Natural killer cell (primary cell): Measurements from ENCODE around the gene ZNF827. TPM values are rescaled to one million over a fixed set of nuclear protein-coding genes. Genes with fewer than 3 reads are reported as not detected.

Experiments
- ATAC-seq, 3 donors: fragments of 150-1000 bp in 2 of 3; fragments of 200-7000 bp in 1 of 3; cut with Tn5 transposase; 1 replicate in 1 of 3; 2 replicates in 2 of 3; pipeline ENCODE4 v1.10.0; 2021; ENCODE audit warnings: mild to moderate bottlenecking in 2 of 3, moderate library complexity in 2 of 3
- DNase-seq, 2 donors: peaks; one replicate each; pipeline versions ENCODE4 v3.0.0 to v3.0.0-alpha.2; 2013 to 2021; ENCODE audit warnings: mixed read lengths in 1 of 2
- H3K27ac ChIP-seq: one replicate; pipeline ENCODE4 v1.5.1; 2013; ENCODE audit warnings: mild to moderate bottlenecking, low read length
- H3K27me3 ChIP-seq: one replicate; pipeline ENCODE4 v1.6.1; 2013; ENCODE audit warnings: low read length; ENCODE audit not compliant: control insufficient read depth, insufficient read depth
- H3K36me3 ChIP-seq: one replicate; pipeline ENCODE4 v1.6.1; 2013; ENCODE audit warnings: low read length; ENCODE audit not compliant: control insufficient read depth, insufficient read depth
- H3K4me1 ChIP-seq: one replicate; pipeline ENCODE4 v1.6.1; 2013; ENCODE audit warnings: low read length; ENCODE audit not compliant: control insufficient read depth, insufficient read depth
- H3K4me3 ChIP-seq: one replicate; pipeline ENCODE4 v1.5.1; 2013; ENCODE audit warnings: low read length
- H3K9me3 ChIP-seq: one replicate; pipeline ENCODE4 v1.6.1; 2013; ENCODE audit warnings: low read length; ENCODE audit not compliant: control insufficient read depth, insufficient read depth
- H3K27ac Mint-ChIP-seq, 2 donors: one replicate each; pipeline ENCODE4 v1.8.0; 2022; ENCODE audit warnings: mild to moderate bottlenecking in 2 of 2, mixed read lengths in 2 of 2, moderate library complexity in 1 of 2
- H3K27me3 Mint-ChIP-seq, 2 donors: one replicate each; pipeline ENCODE4 v1.8.0; 2022; ENCODE audit warnings: low read depth in 2 of 2, mixed read lengths in 2 of 2
- H3K36me3 Mint-ChIP-seq: one replicate; pipeline ENCODE4 v1.8.0; 2022; ENCODE audit warnings: mixed read lengths
- H3K4me1 Mint-ChIP-seq, 2 donors: one replicate each; pipeline ENCODE4 v1.8.0; 2022; ENCODE audit warnings: mixed read lengths in 2 of 2
- H3K4me3 Mint-ChIP-seq: one replicate; pipeline ENCODE4 v1.8.0; 2022; ENCODE audit warnings: mild to moderate bottlenecking, moderate library complexity, mixed read lengths
- H3K9me3 Mint-ChIP-seq, 2 donors: one replicate each; pipeline ENCODE4 v1.8.0; 2022; ENCODE audit warnings: mixed read lengths in 2 of 2
- CTCF ChIP-seq: fragments of 200-600 bp; IDR thresholded peaks from one replicate; pipeline ENCODE4 v1.8.0; 2022; ENCODE audit warnings: antibody characterized with exemption
- WGBS: methylation state at CpG from one replicate; pipeline ENCODE4 v1.1.7; 2013; ENCODE audit warnings: missing lambda C conversion rate; ENCODE audit not compliant: insufficient coverage; 5-methylcytosine and 5-hydroxymethylcytosine counted together
- intact Hi-C: fragments of 100-400 bp; cut with micrococcal nuclease; formaldehyde crosslinking; loops from one replicate; pipeline ENCODE4 v1.14.2; 2022
- total RNA-seq, 4 donors: library from RNA; stranded (reverse); fragments of 120-200 nt in 1 of 4; gene quantifications; one replicate each; pipeline versions ENCODE4 v1.2.3 to v1.2.4, GENCODE V29; 2013 to 2022

ZNF827 gene
- total RNA-seq, 3 donors from 2014 or later (not counting 1 experiment from before 2014, with no cell fraction given): 25.8 to 35.5 (median 32.9) TPM

GRCh38 chr4:145928748-145929147 lies 9.9 kb downstream of the ZNF827 start:
- ATAC-seq (no peak), DNase-seq (no peak)
- H3K9me3 ChIP-seq: no peaks in the 10 kb centered on the region
- no peak for TF ChIP-seq CTCF
- H3K4me3 Mint-ChIP-seq: no peak overlapping the region
- intact Hi-C loops: no loop called here
- H3K4me1 Mint-ChIP-seq: peaks cover 30 to 43% of the 10 kb centered on the region in 2 donors
- H3K27ac ChIP-seq: no peak overlapping the region
- no peaks in the 10 kb centered on the region for H3K36me3 Mint-ChIP-seq
- no peak overlapping the region for H3K27ac Mint-ChIP-seq
- no peaks in the 10 kb centered on the region for H3K4me1 ChIP-seq
- WGBS: 96% methylated on average over 8 of the region's 8 CpGs
- H3K4me3 ChIP-seq: no peak overlapping the region
- no peaks in the 10 kb centered on the region for H3K27me3 Mint-ChIP-seq
- H3K36me3 ChIP-seq: no peaks in the 10 kb centered on the region
- no peaks in the 10 kb centered on the region for H3K9me3 Mint-ChIP-seq
- H3K27me3 ChIP-seq: no peaks in the 10 kb centered on the region

GRCh38 chr4:145927030-145927429 lies 11.6 kb downstream of the ZNF827 start:
- H3K27ac Mint-ChIP-seq: no peak overlapping the region
- peaks cover 30 to 46% of the 10 kb centered on the region in 2 donors for H3K4me1 Mint-ChIP-seq
- Histone ChIP-seq H3K27ac (no peak overlapping the region), H3K4me3 (no peak overlapping the region), H3K4me1 (no peaks in the 10 kb centered on the region), H3K27me3 (no peaks in the 10 kb centered on the region), H3K36me3 (no peaks in the 10 kb centered on the region), H3K9me3 (no peaks in the 10 kb centered on the region)
- no peaks in the 10 kb centered on the region for H3K36me3 Mint-ChIP-seq
- TF ChIP-seq CTCF: no peak
- no peaks in the 10 kb centered on the region for H3K9me3 Mint-ChIP-seq
- H3K27me3 Mint-ChIP-seq: no peaks in the 10 kb centered on the region
- 58% methylated on average over 7 of the region's 7 CpGs for WGBS
- ATAC-seq (no peak), DNase-seq (no peak)
- no peak overlapping the region for H3K4me3 Mint-ChIP-seq
- intact Hi-C loops: no loop called here

GRCh38 chr4:145921231-145921630 lies 17.4 kb downstream of the ZNF827 start:
- H3K4me1 ChIP-seq: no peaks in the 10 kb centered on the region
- DNase-seq (no peak), ATAC-seq (no peak)
- H3K4me3 ChIP-seq: no peak overlapping the region
- Mint-ChIP-seq H3K4me1 (peaks cover 45 to 49% of the 10 kb centered on the region in 2 donors), H3K9me3 (no peaks in the 10 kb centered on the region), H3K27me3 (no peaks in the 10 kb centered on the region), H3K27ac (no peak overlapping the region), H3K4me3 (no peak overlapping the region), H3K36me3 (no peaks in the 10 kb centered on the region)
- no peak overlapping the region for H3K27ac ChIP-seq
- H3K36me3 ChIP-seq: no peaks in the 10 kb centered on the region
- H3K27me3 ChIP-seq: no peaks in the 10 kb centered on the region
- no peak for TF ChIP-seq CTCF
- 95% methylated on average over 1 of the region's 1 CpG for whole genome bisulfite sequencing
- intact Hi-C loops: no loop called here
- H3K9me3 ChIP-seq: no peaks in the 10 kb centered on the region

- DNase-seq: no peak
- H3K4me1 Mint-ChIP-seq: peaks cover 37 to 51% of the 10 kb centered on the region in 2 donors
- no peak for ATAC-seq
- H3K27ac Mint-ChIP-seq: no peak overlapping the region
- no peaks in the 10 kb centered on the region for H3K9me3 Mint-ChIP-seq
- Histone ChIP-seq H3K4me3 (no peak overlapping the region), H3K27me3 (no peaks in the 10 kb centered on the region), H3K9me3 (no peaks in the 10 kb centered on the region), H3K36me3 (no peaks in the 10 kb centered on the region), H3K4me1 (no peaks in the 10 kb centered on the region), H3K27ac (no peak overlapping the region)
- intact Hi-C loops: no loop called here
- no peaks in the 10 kb centered on the region for H3K27me3 Mint-ChIP-seq
- H3K36me3 Mint-ChIP-seq: no peaks in the 10 kb centered on the region
- H3K4me3 Mint-ChIP-seq: no peak overlapping the region
- 64% methylated on average over 8 of the region's 8 CpGs for WGBS
- no peak for TF ChIP-seq CTCF
Measured at GRCh38 chr4:145920205-145920604, 18.4 kb downstream of the ZNF827 start.
